Measurements from ENCODE around the gene NCAPH2. TPM values are rescaled to one million over a fixed set of nuclear protein-coding genes. Genes with fewer than 3 reads are reported as not detected.

The NCAPH2 gene
- total and polyA plus RNA-seq, 2 of the 13 experiments (the other 11 are each of a cell fraction or from before 2014, with no cell fraction given) = 28.1 to 64.4 TPM

- TF ChIP-seq ZBED4 (CRISPR knock-in tag; IDR thresholded peaks at IDR 0.05; ENCODE audit: borderline replicate concordance) (no peak), NFKB2 (CRISPR knock-in tag; IDR thresholded peaks at IDR 0.05; ENCODE audit: borderline replicate concordance) (0 out of 2 replicates have a peak, but pooled peaks have one; percentile 0), ATF5 (CRISPR knock-in tag; IDR thresholded peaks at IDR 0.05; ENCODE audit: low read depth) (no peak), POLR2G (IDR thresholded peaks at IDR 0.05; ENCODE audit: low read depth, low read length) (peak; percentile 21; the same call in 1 of the 2 replicates), ZNF891 (CRISPR knock-in tag; IDR thresholded peaks at IDR 0.05) (0 out of 2 replicates have a peak, but pooled peaks have one; percentile 44), AKAP8 (CRISPR knock-in tag; IDR thresholded peaks at IDR 0.05) (peak; percentile 98), PRDM15 (CRISPR knock-in tag; IDR thresholded peaks at IDR 0.05) (0 out of 2 replicates have a peak, but pooled peaks have one; percentile 39), ZNF569 (CRISPR knock-in tag; IDR thresholded peaks at IDR 0.05; ENCODE audit: borderline replicate concordance) (no peak), HMGXB4 (CRISPR knock-in tag; IDR thresholded peaks at IDR 0.05; ENCODE audit: borderline replicate concordance in 1 of 2, low read depth in 1 of 2) (peak in 1 of 2 experiments; percentile 33; a peak in 1 of 4 replicates), JUND (CRISPR knock-in tag; IDR thresholded peaks at IDR 0.05) (no peak), ZSCAN9 (CRISPR knock-in tag; IDR thresholded peaks at IDR 0.05; ENCODE audit: borderline replicate concordance) (no peak), SNAPC2 (CRISPR knock-in tag; IDR thresholded peaks at IDR 0.05) (no peak), ZBTB10 (CRISPR knock-in tag; IDR thresholded peaks at IDR 0.05; ENCODE audit: borderline replicate concordance) (peak; percentile 66; the same call in 1 of the 2 replicates), ZSCAN25 (CRISPR knock-in tag; IDR thresholded peaks at IDR 0.05) (peak; percentile 13; the same call in 1 of the 2 replicates)
Observed at GRCh38 chr22:50531962-50532674, 24.1 kb downstream of the NCAPH2 start (continued).

Measured in HepG2 (cell line).